Tibial artery (tissue), 4 donors: ENCODE measurements around the gene ASB16.

Experiments
- DNase-seq, 2 donors: peaks; one replicate each; pipeline ENCODE4 v3.0.0-alpha.2; 2019
- H3K27ac ChIP-seq, 2 donors: fragments of 200-600 bp; sonication (generic) in 1 of 2; 1 replicate in 1 of 2; 2 replicates in 1 of 2; pipeline ENCODE4 v1.5.1; 2018 to 2019; ENCODE audit warnings: mild to moderate bottlenecking in 1 of 2
- H3K27me3 ChIP-seq, 2 donors: fragments of 200-600 bp; sonication (generic) in 1 of 2; one replicate each; pipeline versions ENCODE4 v1.5.1 to v1.6.0; 2016 to 2019
- H3K36me3 ChIP-seq, 3 donors: fragments of 200-600 bp; sonication (generic) in 2 of 3; one replicate each; pipeline ENCODE4 v1.5.1; 2016 to 2019; ENCODE audit warnings: mild to moderate bottlenecking in 2 of 3
- H3K4me1 ChIP-seq, 4 donors: fragments of 200-600 bp; sonication (generic) in 2 of 4; 1 replicate in 3 of 4; 2 replicates in 1 of 4; pipeline ENCODE4 v1.5.1; 2016 to 2019
- H3K4me3 ChIP-seq, 2 donors: fragments of 200-600 bp; sonication (generic) in 1 of 2; 1 replicate in 1 of 2; 2 replicates in 1 of 2; pipeline ENCODE4 v1.5.1; 2018 to 2019; ENCODE audit warnings: mild to moderate bottlenecking in 2 of 2
- H3K9me3 ChIP-seq, 3 donors: fragments of 200-600 bp; sonication (generic) in 1 of 3; one replicate each; pipeline ENCODE4 v1.5.1; 2016 to 2019
- CTCF ChIP-seq, 2 experiments: fragments of 200-600 bp in 1 of 2; fragments of 450-650 bp in 1 of 2; IDR thresholded peaks; one replicate each; pipeline ENCODE4 v1.5.1; 2017 to 2019; ENCODE audit warnings: antibody characterized with exemption in 2 of 2, mild to moderate bottlenecking in 1 of 2, moderate library complexity in 1 of 2
- intact Hi-C: fragments of 100-400 bp; cut with DNase I; formaldehyde crosslinking; loops from one replicate; pipeline ENCODE4 v1.15.0; 2023; ENCODE audit warnings: low total_unique reads

The ASB16 gene

GRCh38 chr17:44159519-44160210 lies 10.8 kb upstream of the ASB16 start:
- H3K4me1 ChIP-seq, result no peaks in the 10 kb centered on the region
- no peaks in the 10 kb centered on the region for H3K9me3 ChIP-seq
- no peak for TF ChIP-seq CTCF (IDR thresholded peaks at IDR 0.05)
- no peaks in the 10 kb centered on the region for H3K27me3 ChIP-seq
- H3K36me3 ChIP-seq, result no peaks in the 10 kb centered on the region
- intact Hi-C loops, result loop anchor here (10.0 kb wide), 1 partner anchor 205 kb away; the partner anchor contains the start of gene PYY
- DNase-seq, result no peak
- no peak overlapping the region for H3K4me3 ChIP-seq
- no peak overlapping the region for H3K27ac ChIP-seq

GRCh38 chr17:44164476-44164875 lies 6.0 kb upstream of the ASB16 start:
- intact Hi-C loops, result no loop called here
- no peak overlapping the region for H3K27ac ChIP-seq
- TF ChIP-seq CTCF (IDR thresholded peaks at IDR 0.05), result no peak
- no peaks in the 10 kb centered on the region for H3K36me3 ChIP-seq
- H3K4me3 ChIP-seq, result no peak overlapping the region
- H3K4me1 ChIP-seq, result peaks cover 0 to 12% (median 4%) of the 10 kb centered on the region in 4 donors
- no peaks in the 10 kb centered on the region for H3K9me3 ChIP-seq
- H3K27me3 ChIP-seq, result no peaks in the 10 kb centered on the region
- DNase-seq, result no peak

GRCh38 chr17:44167181-44167861 lies 3.2 kb upstream of the ASB16 start:
- no peak overlapping the region for H3K4me3 ChIP-seq
- H3K36me3 ChIP-seq, result no peaks in the 10 kb centered on the region
- intact Hi-C loops, result no loop called here
- no peaks in the 10 kb centered on the region for H3K27me3 ChIP-seq
- peaks cover 0 to 35% (median 19%) of the 10 kb centered on the region in 4 donors for H3K4me1 ChIP-seq
- no peak for TF ChIP-seq CTCF (IDR thresholded peaks at IDR 0.05)
- H3K9me3 ChIP-seq, result no peaks in the 10 kb centered on the region
- no peak for DNase-seq
- no peak overlapping the region for H3K27ac ChIP-seq

GRCh38 chr17:44170135-44170498 lies 387 bp upstream of the ASB16 start:
- Histone ChIP-seq H3K27ac (peak overlapping the region; percentile 89), H3K9me3 (no peaks in the 10 kb centered on the region), H3K4me3 (peak overlapping the region; percentile 58 to 61), H3K36me3 (peaks cover 0 to 9% (median 0%) of the 10 kb centered on the region in 3 donors), H3K4me1 (peaks cover 0 to 35% (median 19%) of the 10 kb centered on the region in 4 donors), H3K27me3 (no peaks in the 10 kb centered on the region)
- DNase-seq, result no peak
- TF ChIP-seq CTCF (IDR thresholded peaks at IDR 0.05), result no peak
- intact Hi-C loops, result loop anchor here (2.0 kb wide), 1 partner anchor 41 kb away; no protein-coding TSS in a partner anchor

GRCh38 chr17:44171931-44172455 lies 1.5 kb downstream of the ASB16 start:
- Histone ChIP-seq H3K4me1 (peaks cover 0 to 35% (median 19%) of the 10 kb centered on the region in 4 donors), H3K27ac (peak overlapping the region in 1 of 2 donors; percentile 89), H3K9me3 (no peaks in the 10 kb centered on the region), H3K36me3 (peaks cover 0 to 25% (median 6%) of the 10 kb centered on the region in 3 donors), H3K4me3 (no peak overlapping the region), H3K27me3 (no peaks in the 10 kb centered on the region)
- no peak for DNase-seq
- TF ChIP-seq CTCF (IDR thresholded peaks at IDR 0.05), result no peak
- intact Hi-C loops, result loop anchor here (2.0 kb wide), 1 partner anchor 39 kb away; no protein-coding TSS in a partner anchor
